Renal cortical epithelial cell (primary cell): ENCODE results near the gene SLX9. TPM values are rescaled to one million over a fixed set of nuclear protein-coding genes. Genes with fewer than 3 reads are reported as not detected.

Experiments used
- DNase-seq: peaks from one replicate; pipeline ENCODE4 v3.0.0-alpha.2; 2011; ENCODE audit warnings: low read depth
- total RNA-seq: library from RNA; depleted of rRNA; stranded (reverse); fragments of >200 nt; gene quantifications from 2 replicates; pipeline ENCODE4 v1.2.3, GENCODE V29; 2014

SLX9 gene
- total RNA-seq, result 23.0 and 24.1 TPM in 2 replicates

GRCh38 chr21:44939532-44940115 lies at the start of gene SLX9:
TSS of gene SLX9 (plus strand) at chr21:44940029. CDS start at chr21:44940058, 29 bp downstream.
- DNase-seq, result peak; percentile 31

- DNase-seq, result no peak
Observed at GRCh38 chr21:44890338-44890931, 49.4 kb upstream of the SLX9 start.

GRCh38 chr21:44890961-44891541 lies 48.8 kb upstream of the SLX9 start:
- DNase-seq, result no peak

- no peak for DNase-seq
Observed at GRCh38 chr21:44891631-44892031, 48.2 kb upstream of the SLX9 start.

GRCh38 chr21:44892095-44892494 lies 47.7 kb upstream of the SLX9 start:
- no peak for DNase-seq

- no peak for DNase-seq
Observed at GRCh38 chr21:44892536-44893277, 47.1 kb upstream of the SLX9 start.

GRCh38 chr21:44893278-44893556 lies 46.6 kb upstream of the SLX9 start:
- DNase-seq, result no peak

- no peak for DNase-seq
Observed at GRCh38 chr21:44893948-44894656, 45.7 kb upstream of the SLX9 start.

GRCh38 chr21:44894687-44895302 lies 45.0 kb upstream of the SLX9 start:
- no peak for DNase-seq

GRCh38 chr21:44895859-44896258 lies 44.0 kb upstream of the SLX9 start:
- DNase-seq, result no peak

GRCh38 chr21:44896561-44897286 lies 43.1 kb upstream of the SLX9 start:
- DNase-seq, result no peak

GRCh38 chr21:44897326-44898010 lies 42.4 kb upstream of the SLX9 start:
- DNase-seq, result no peak

GRCh38 chr21:44898011-44898488 lies 41.8 kb upstream of the SLX9 start:
- DNase-seq, result no peak

- no peak for DNase-seq
Observed at GRCh38 chr21:44898851-44899767, 40.7 kb upstream of the SLX9 start.

GRCh38 chr21:44899768-44900558 lies 39.9 kb upstream of the SLX9 start:
- no peak for DNase-seq

- DNase-seq, result no peak
Observed at GRCh38 chr21:44900559-44901251, 39.1 kb upstream of the SLX9 start.

- no peak for DNase-seq
Observed at GRCh38 chr21:44901391-44902074, 38.3 kb upstream of the SLX9 start.
